A673 (cell line): Measurements from ENCODE around the gene PRKCB. TPM values are rescaled to one million over a fixed set of nuclear protein-coding genes. Genes with fewer than 3 reads are reported as not detected.
A peak's percentile ranks its signal among the peaks of the same experiment; 100 is the strongest.

ENCODE experiments used
- BruUV-seq: library from RNA; stranded (reverse); fragments of 400-500 nt; replicated peaks from 2 replicates; lab custom pipeline; 2021; lab: Mats Ljungman, UMichigan
- CTCF ChIA-PET: fragments of 300-600 bp; sonication (Branson Sonifier 250); formaldehyde crosslinking; loops from one replicate; lab custom pipeline; 2022; ENCODE audit warnings: antibody characterized with exemption; lab: Charles Lee
- POLR2A ChIA-PET: fragments of 300-600 bp; sonication (Branson Sonifier 250); formaldehyde crosslinking; loops from one replicate; lab custom pipeline; 2022; ENCODE audit warnings: antibody characterized with exemption; ENCODE audit not compliant: low non-redundant PET; lab: Charles Lee
- DNase-seq: peaks from one replicate; pipeline ENCODE4 v3.0.0-alpha.2; 2015; ENCODE audit warnings: low spot score
- H3K27ac ChIP-seq: fragments of 200-600 bp; sonication (generic); 2 replicates; pipeline ENCODE4 v1.5.1; 2016; ENCODE audit warnings: mixed run types, low read depth, mild to moderate bottlenecking, mixed read lengths, antibody characterized with exemption, low read length; ENCODE audit not compliant: poor library complexity, severe bottlenecking
- H3K27me3 ChIP-seq: fragments of 200-600 bp; sonication (generic); replicated peaks from 2 replicates; pipeline ENCODE4 v1.6.1; 2017; ENCODE audit warnings: mixed run types, low read depth, mild to moderate bottlenecking, mixed read lengths, antibody characterized with exemption, low read length; ENCODE audit not compliant: insufficient read depth, poor library complexity
- H3K36me3 ChIP-seq: fragments of 200-600 bp; sonication (generic); 2 replicates; pipeline ENCODE4 v1.6.1; 2016; ENCODE audit warnings: mixed run types, mild to moderate bottlenecking, mixed read lengths, antibody characterized with exemption, low read length; ENCODE audit not compliant: insufficient read depth, poor library complexity, severe bottlenecking
- H3K4me1 ChIP-seq: fragments of 200-600 bp; sonication (generic); 2 replicates; pipeline ENCODE4 v1.6.1; 2017; ENCODE audit warnings: mixed run types, mild to moderate bottlenecking, mixed read lengths, antibody characterized with exemption, low read length; ENCODE audit not compliant: insufficient read depth, poor library complexity, severe bottlenecking
- H3K4me3 ChIP-seq: fragments of 200-600 bp; sonication (generic); 2 replicates; pipeline ENCODE4 v1.5.1; 2016; ENCODE audit warnings: low read depth, mixed run types, mild to moderate bottlenecking, mixed read lengths, low read length; ENCODE audit not compliant: poor library complexity, severe bottlenecking
- H3K9me3 ChIP-seq: fragments of 200-600 bp; sonication (generic); 2 replicates; pipeline ENCODE4 v1.6.1; 2016; ENCODE audit warnings: mixed run types, low read depth, mild to moderate bottlenecking, mixed read lengths, antibody characterized with exemption, low read length; ENCODE audit not compliant: poor library complexity, severe bottlenecking
- CTCF ChIP-seq: fragments of 300-800, 200-600 bp; sonication (generic); conservative IDR thresholded peaks from 2 replicates; pipeline ENCODE4 v1.5.1; 2017; ENCODE audit warnings: low read depth, mild to moderate bottlenecking, antibody characterized with exemption, low read length, moderate library complexity, mixed read lengths
- EZH2 ChIP-seq: fragments of 200-600 bp; sonication (generic); IDR thresholded peaks from 2 replicates; pipeline ENCODE4 v1.6.1; 2017; ENCODE audit warnings: borderline replicate concordance, low read depth, mild to moderate bottlenecking, mixed read lengths, antibody characterized with exemption, low read length; ENCODE audit not compliant: poor library complexity, severe bottlenecking
- intact Hi-C: fragments of 100-400 bp; cut with micrococcal nuclease; formaldehyde crosslinking; loops from one replicate; pipeline ENCODE4 v1.10.0; 2022; ENCODE audit not compliant: unreplicated experiment
- total RNA-seq: library from RNA; stranded (reverse); gene quantifications from 2 replicates; pipeline ENCODE4 v1.2.3, GENCODE V29; 2021

PRKCB gene
- total RNA-seq, 1 experiment from 2014 or later: 171 TPM

- TF ChIP-seq EZH2 (no peak), CTCF (no peak)
- CTCF ChIA-PET: no interaction called here
- intact Hi-C loops: no loop called here
- H3K4me1 ChIP-seq: peaks cover 3% of the 10 kb centered on the region
- no TSS peak for BruUV-seq
- DNase-seq: no peak
- no peak overlapping the region for H3K27ac ChIP-seq
- POLR2A ChIA-PET: no interaction called here
- peaks cover 22% of the 10 kb centered on the region for H3K36me3 ChIP-seq
- H3K9me3 ChIP-seq: no peaks in the 10 kb centered on the region
- H3K27me3 ChIP-seq: no peaks in the 10 kb centered on the region
- no peak overlapping the region for H3K4me3 ChIP-seq
Measured at GRCh38 chr16:24214992-24215391, 379.2 kb downstream of the PRKCB start.

DNA sequence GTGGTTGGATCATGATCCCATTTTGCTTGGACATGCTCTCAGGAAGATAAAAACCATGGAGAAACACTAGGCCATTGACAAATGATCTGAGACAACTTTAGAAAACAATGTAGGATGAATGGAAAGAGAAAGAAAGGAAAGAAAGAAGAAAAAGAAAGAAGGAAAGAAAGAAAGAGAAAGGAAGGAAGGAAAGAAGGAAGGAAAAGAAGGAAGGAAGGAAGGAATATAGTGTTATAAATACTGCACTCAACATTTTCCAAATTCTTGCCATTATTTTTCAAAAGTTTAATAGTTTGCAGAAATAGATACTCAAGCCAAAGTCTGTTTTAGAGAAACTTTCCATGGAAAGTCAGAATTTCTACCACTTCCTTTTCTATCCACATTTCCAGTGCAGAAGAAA lies 381.2 kb downstream of the PRKCB start:
- TF ChIP-seq EZH2 (no peak), CTCF (no peak)
- BruUV-seq: no TSS peak
- no peaks in the 10 kb centered on the region for H3K27me3 ChIP-seq
- ChIA-PET CTCF (no interaction called here), POLR2A (no interaction called here)
- intact Hi-C loops: no loop called here
- H3K36me3 ChIP-seq: peaks cover 27% of the 10 kb centered on the region
- no peaks in the 10 kb centered on the region for H3K9me3 ChIP-seq
- no peak for DNase-seq
- no peak overlapping the region for H3K4me3 ChIP-seq
- H3K4me1 ChIP-seq: peaks cover 3% of the 10 kb centered on the region
- H3K27ac ChIP-seq: no peak overlapping the region

- intact Hi-C loops: no loop called here
- peaks cover 3% of the 10 kb centered on the region for H3K4me1 ChIP-seq
- no peaks in the 10 kb centered on the region for H3K9me3 ChIP-seq
- TSS peak; percentile 5 for BruUV-seq
- CTCF ChIA-PET: no interaction called here
- no peak overlapping the region for H3K27ac ChIP-seq
- TF ChIP-seq EZH2 (no peak), CTCF (no peak)
- no peaks in the 10 kb centered on the region for H3K27me3 ChIP-seq
- POLR2A ChIA-PET: no interaction called here
- no peak overlapping the region for H3K4me3 ChIP-seq
- H3K36me3 ChIP-seq: peaks cover 30% of the 10 kb centered on the region
- DNase-seq: no peak
Measured at GRCh38 chr16:24217461-24217860, 381.7 kb downstream of the PRKCB start.
